Measurements from ENCODE around the gene AUTS2.
A peak's percentile ranks its signal among the peaks of the same experiment; 100 is the strongest.
"Not testable (repeated sequence)": the region's sequence is repeated elsewhere in the genome, so short reads cannot be mapped to it uniquely, and the experiment has no call there.

The AUTS2 gene

DNA sequence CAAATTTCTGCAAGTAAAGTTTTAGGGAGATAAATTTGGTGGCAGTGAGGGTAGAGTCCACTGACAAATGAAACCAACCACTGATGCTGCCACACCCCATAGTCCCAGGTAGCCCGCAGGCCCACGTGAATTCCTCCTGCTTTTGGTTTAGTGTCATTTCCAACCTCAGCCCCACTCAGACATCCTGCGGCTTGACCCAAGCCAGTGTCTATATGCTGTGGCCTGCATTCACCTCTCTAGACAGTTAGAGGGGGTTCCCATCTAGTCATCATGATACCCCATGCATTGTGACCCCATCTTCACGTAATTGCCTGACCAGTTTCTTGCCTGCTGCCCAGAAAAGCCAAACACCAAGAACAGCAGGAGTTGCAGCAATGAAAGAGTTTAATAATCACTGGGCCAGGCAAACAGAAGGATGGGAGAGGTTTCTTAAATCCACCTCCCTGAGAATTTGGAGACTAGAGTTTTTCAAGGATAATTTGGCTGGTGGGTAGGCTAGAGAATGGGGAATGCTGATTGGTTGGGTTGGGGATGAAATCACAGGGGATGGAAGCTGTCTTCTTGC is 1201.6 kb downstream of the AUTS2 start:
- no peak for DNase-seq

DNA sequence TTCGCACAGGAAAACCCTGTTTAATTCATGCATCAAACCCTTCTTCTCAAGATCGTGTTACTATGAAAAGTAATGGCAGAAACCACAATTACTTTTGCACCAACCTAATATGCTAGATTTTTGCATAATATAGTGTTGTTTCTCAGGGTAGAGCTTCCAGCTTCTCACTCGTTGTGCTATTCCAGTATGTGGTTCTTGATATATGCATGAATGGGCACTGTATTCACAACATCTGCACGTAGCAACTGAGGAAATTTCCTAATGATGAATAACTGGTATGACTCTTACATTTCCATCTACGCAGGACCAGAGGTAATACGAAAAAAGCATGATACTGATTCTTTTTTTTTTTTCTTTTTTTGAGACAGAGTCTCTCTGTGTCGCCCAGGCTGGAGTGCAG is 1207.1 kb downstream of the AUTS2 start:
- no peak for DNase-seq

DNA sequence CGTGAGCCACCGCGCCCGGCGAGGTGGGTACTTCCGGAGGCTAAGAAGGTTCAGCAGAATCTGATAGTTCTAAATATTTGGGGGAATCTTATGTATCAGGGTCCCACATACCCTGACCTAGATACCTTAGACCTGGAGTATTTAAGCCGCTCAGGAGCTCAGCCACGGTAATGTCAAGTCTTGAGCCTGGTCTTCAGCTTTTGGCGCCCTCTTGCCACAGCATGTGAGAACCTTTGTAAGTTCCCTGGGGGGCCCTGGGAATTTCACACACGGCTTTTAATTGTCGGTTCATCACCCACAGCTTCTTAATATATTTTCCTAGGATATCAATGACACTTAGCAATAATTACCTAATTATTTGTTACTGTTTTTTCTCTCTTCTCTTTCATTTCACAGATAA is 1209.4 kb downstream of the AUTS2 start:
- no peak for DNase-seq

DNA sequence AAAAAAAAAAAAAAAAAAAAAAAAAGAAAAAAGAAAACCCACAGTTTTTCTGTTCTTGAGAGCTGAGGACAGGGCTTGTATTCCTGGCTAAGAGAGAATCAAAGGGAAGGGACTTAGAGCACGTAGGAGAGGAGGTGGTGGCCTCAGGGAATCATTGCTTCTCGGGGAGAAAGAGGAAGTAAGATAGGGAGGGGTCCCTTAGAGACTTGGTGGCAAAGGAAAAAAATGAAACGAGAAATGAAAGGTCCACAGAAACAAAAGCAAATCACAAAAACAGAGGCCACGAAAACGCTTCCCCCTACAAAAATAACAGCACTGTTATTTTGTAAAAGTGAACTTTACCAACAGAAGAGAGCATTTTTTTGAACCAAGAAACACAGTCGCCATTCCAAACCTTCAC is 1210.6 kb downstream of the AUTS2 start:
- DNase-seq: no peak

DNA sequence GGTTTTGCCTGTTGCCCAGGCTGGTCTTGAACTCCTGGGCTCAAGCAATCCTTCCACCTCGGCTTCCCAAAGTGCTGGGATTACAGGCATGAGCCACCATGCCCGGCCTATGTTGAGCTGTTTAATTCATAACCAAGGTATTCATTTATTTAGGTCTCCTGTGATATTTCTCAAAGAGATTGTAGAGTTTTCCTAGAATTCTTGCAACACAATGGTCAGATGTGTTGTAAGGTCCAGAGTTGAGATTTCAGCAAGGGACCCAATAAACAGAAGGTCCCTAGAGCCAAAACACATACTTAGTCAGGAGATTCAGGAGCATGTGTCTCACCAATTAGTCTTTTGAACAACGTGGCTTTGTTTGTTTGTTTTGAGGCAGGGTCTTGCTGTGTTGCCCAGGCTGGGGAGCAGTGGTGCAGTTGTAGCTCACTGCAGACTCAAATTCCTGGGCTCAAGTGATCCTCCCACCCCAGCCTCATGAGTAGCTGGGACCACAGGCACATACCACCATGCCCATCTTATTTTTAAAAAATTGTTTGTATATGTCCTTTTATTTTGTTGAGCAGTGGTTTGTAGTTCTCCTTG is 1212.4 kb downstream of the AUTS2 start:
- no peak for DNase-seq

DNA sequence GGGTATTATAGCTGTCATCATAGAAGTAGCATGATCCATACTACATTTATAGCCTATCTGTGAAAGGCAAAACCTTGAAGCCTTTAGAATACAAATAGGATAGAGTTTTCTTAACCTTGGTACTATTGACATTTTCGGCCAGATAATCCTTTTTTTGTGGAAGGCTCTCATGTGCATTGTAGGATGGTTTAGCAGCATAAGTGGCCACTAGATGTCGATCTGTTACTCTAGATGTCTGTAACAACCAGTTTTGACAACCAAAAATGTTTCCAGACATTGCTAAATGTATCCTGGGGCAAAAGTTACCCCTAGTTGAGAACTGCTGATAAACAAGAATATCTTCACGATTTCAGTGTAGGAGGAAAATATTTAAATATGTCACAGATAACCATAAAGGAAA is 1214.2 kb downstream of the AUTS2 start:
- DNase-seq: no peak

DNA sequence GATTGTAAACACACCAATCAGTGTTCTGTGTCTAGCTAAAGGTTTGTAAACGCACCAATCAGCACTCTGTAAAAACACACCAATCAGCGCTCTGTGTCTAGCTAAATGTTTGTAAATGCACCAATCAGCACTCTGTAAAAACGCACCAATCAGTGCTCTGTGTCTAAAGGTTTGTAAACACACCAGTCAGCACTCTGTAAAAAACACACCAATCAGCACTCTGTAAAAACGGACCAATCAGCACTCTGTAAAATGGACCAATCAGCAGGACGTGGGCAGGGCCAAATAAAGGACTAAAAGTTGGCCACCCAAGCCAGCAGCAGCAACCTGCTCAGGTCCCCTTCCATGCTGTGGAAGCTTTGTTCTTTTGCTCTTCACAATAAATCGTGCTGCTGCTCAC is 1224.2 kb downstream of the AUTS2 start:
- not testable (repeated sequence) for DNase-seq

DNA sequence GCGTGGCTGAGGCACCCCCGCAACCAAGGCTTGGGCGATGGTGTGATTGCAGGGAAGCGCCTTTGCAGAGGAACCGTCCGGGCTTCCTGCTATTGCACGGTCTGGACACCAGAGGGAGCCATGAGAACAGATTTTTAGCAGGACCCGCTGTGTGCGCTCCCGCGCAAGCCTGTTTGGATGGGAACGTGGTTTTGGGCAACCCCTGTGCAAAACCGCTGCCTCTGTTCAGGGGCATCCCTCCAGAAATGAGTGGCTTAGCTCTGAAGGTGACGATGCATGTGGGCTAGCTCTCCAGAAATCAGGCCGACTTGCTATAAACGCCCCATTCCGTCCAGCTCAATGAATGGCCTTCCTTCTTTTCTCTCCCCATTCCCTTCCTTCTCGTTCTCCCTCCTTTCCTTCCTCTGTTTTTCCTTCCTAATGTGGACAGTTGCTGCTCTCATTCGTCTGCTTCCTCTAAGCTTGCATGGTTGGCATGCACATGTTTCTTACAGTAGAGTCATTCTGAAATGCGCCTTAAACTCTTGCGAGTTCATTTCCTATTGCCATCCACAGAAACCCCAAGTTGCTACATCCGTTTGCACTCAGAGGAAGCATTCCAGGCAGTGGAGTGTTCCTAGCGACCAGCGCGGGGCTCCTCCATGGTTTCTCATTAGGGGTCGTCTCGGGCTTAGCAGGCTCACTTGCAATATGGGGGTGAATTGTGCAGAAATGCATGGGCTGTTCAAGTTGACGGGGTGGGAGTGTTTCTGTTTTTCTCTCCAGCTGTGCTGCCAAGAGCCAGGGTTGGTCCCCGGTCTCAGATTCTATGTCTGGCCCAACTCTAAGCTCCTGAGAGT is 1231.2 kb downstream of the AUTS2 start:
- DNase-seq: peak; percentile 48

DNA sequence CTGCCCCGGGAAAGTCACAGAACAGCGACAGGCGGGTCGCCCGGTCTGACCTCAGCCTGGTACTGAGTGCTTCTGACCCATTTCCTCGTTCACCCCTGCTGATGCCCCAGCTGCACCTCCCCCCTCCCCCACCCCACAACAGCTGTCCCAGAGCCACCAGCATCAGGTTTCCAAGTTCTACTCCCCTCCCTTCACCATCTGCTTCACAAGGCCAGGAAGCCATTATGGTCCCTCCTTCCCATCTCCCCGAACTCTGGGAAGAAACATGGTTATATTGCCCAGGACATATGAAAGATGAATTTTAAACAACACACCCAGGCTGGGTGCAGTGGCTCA is 1231.8 kb downstream of the AUTS2 start:
- DNase-seq: no peak

DNA sequence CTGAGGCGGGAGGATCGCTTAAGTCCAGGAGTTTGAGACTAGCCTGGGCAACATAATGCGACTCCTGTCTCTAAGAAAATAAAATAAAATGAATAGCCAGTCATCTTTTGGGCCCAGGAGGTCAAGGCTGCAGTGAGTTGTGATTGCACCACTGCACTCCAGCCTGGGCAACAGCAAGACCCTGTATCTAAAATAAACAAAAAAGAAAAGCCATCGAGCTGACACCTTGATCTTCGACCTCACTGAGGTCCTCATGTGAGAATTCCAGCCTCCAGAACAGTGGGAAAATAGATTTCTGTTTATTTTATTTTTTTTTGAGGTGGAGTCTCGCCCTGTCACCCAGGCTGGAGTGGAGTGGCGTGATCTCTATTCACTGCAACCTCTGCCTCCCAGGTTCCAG is 1232.2 kb downstream of the AUTS2 start:
- DNase-seq: no peak

DNA sequence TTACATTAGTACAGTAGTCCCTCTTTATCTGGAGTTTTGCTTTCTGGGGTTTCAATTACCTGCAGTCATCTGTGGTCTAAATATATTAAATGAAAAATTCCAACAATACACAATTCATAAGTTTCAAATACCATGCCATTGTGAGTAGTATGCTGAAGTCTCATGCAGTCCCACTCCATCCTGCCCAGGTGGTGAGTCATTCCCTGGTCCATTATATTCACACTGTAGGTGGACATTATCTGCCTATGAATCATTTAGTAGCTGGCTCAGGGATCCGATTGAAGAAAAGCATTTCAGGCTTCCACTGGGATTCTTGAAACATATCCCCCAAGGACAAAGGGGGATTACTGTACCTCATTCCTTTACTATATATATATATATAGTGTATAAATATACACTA is 1235.5 kb downstream of the AUTS2 start:
- DNase-seq: peak; percentile 89

DNA sequence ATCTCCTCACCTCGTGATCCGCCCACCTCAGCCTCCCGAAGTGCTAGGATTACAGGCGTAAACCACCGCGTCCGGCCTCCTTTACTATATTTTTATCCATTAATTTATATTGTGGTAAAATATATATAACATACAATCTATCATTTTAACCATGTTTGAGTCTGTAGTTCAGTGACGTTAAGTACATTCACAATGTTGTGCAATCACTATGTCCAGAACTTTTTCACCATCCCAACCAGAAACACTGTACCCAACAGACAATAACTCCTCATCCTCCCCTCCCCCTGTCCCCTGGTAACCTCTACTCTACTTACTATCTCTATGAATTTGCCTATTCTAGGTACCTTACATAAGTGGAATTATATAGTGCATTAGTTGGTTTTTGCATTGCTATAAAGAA is 1236.1 kb downstream of the AUTS2 start:
- DNase-seq: no peak

DNA sequence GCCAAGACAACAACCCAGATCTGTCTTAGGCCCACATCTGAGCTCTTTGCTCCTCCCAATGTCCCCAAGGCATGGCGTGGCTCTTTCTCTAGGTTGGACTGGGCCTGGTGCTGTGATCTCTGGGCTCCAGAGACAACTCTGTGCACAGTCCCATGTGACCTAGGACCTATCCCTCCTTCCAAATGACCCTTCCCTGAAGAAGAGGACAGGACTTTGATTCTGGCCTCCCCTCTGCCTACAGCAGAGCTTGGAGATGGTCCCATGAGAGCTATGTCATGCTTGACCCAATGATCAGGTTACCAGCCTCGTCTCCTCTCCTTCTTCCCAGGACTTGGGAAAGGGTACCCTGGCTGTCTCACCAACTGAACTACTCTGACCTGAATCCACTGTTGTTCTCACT is 1237.4 kb downstream of the AUTS2 start:
- no peak for DNase-seq

DNA sequence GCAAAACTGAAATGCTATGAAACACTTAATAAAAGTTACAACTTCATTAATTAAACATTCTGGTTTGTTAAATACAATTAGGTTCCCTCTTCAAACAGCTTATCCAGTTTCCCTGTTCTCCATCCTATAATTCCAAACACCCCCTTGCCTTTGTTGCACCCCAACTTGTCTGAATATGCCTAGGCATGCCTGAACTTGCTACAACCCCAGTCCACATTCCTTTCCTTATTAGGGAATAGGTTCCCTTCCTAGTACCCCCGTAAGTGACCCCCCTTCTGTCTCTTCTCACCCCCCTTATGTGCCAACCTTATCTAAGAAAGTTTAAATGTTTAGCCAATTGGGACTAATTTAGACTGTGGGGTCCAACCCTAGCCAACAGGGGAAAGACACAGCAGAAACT is 1238.0 kb downstream of the AUTS2 start:
- no peak for DNase-seq

DNA sequence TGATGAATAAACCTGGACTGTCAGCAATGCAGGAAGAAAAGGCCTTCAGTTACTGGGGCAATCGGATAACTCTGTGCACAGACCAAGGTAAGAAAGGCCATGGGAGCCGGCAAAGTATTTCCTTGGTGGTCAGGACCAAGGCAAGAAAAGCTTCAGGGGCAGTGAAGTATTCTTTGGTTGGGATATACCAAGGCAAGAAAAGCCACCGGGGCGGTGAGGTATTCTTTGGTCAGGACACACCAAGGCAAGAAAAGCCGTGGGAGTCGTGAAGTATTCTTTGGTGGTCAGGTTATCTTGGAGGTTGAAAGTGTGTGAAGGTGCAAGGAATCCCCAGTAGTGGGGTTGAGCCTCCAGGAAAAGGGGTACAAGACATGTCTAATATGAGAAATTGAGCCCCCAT is 1238.7 kb downstream of the AUTS2 start:
- no peak for DNase-seq

DNA sequence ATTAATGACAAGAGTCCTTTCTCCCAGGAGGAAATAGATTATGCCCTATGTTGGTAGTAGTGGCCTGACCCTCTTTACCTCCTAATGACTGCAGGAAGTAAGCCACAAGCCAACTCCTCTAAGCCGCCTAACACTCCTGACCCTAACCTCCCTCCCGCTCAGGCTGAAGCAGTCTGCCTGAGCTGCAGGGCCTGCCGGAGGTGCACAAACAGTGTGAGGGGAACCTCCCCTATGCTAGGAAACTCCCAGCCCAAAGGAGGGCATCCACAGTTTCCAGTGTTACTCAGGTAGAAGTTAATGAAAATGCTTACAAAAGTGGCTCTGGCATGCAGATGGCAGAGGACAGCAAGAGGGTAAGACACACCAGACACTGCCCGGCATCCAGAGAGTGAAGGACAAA is 1239.3 kb downstream of the AUTS2 start:
- DNase-seq: no peak

DNA sequence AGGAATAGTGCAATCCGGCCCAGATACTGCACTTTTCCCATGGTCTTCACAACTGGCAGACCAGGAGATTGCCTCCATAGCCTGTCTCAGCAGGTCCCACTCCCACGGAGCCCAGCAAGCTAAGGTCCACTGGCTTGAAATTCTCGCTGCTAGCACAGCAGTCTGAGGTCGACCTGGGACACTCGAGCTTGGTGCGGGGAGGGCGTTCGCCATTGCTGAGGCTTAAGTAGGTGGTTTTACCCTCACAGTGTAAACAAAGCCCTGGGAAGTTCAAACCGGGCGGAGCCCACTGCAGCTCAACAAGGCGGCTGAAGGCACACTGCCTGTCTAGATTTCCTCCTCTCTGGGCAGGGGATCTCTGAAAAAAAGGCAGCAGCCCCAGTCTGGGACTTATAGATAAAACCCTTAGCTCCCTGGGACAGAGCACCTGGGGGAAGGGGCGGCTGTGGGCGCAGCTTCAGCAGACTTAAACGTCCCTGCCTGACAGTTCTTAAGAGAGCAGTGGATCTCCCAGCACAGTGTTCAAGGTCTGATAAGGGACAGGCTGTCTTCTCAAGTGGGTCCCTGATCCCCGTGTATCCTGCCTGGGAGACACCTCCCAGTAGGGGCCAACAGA is 1240.1 kb downstream of the AUTS2 start:
- DNase-seq: no peak
